CD4-positive, alpha-beta T cell treated with Interleukin-4 for 4 hours (primary cell): ENCODE data around the gene SLK.

Experiments used
- DNase-seq: peaks from one replicate; pipeline ENCODE4 v3.0.0-alpha.2; 2020

SLK gene

GRCh38 chr10:103991393-103992128 is 24.6 kb downstream of the SLK start:
- DNase-seq: no peak

- DNase-seq: no peak
These were observed 28.2 kb downstream of the SLK start for GRCh38 chr10:103995134-103995533.

- DNase-seq: no peak
These were observed 31.9 kb downstream of the SLK start for GRCh38 chr10:103998805-103999204.

GRCh38 chr10:104002911-104003310 is 36.0 kb downstream of the SLK start:
- DNase-seq: no peak

- no peak for DNase-seq
These were observed 38.4 kb downstream of the SLK start for GRCh38 chr10:104005172-104005863.

GRCh38 chr10:104011904-104012303 is 45.0 kb downstream of the SLK start:
- DNase-seq: no peak

GRCh38 chr10:104013489-104013888 is 46.5 kb downstream of the SLK start:
- no peak for DNase-seq

GRCh38 chr10:104014176-104014575 is 47.2 kb downstream of the SLK start:
- DNase-seq: no peak

GRCh38 chr10:104016661-104017060 is 49.7 kb downstream of the SLK start:
- DNase-seq: no peak

GRCh38 chr10:104018471-104018870 is 51.5 kb downstream of the SLK start:
- no peak for DNase-seq

GRCh38 chr10:104020020-104020419 is 53.1 kb downstream of the SLK start:
- DNase-seq: no peak

- no peak for DNase-seq
These were observed 54.3 kb downstream of the SLK start for GRCh38 chr10:104021246-104021645.

- DNase-seq: no peak
These were observed 55.1 kb downstream of the SLK start for GRCh38 chr10:104022026-104022425.

GRCh38 chr10:104025524-104025923 is 58.6 kb downstream of the SLK start:
- no peak for DNase-seq

- no peak for DNase-seq
These were observed 59.8 kb downstream of the SLK start for GRCh38 chr10:104026762-104027161.

GRCh38 chr10:104028146-104028545 is 61.2 kb downstream of the SLK start:
- DNase-seq: peak; percentile 3

GRCh38 chr10:104028823-104029520 is 62.0 kb downstream of the SLK start:
- DNase-seq: no peak

GRCh38 chr10:104029521-104029860 is 62.6 kb downstream of the SLK start:
- DNase-seq: no peak

- no peak for DNase-seq
These were observed 64.7 kb downstream of the SLK start for GRCh38 chr10:104031631-104032030.

- no peak for DNase-seq
These were observed 65.3 kb downstream of the SLK start for GRCh38 chr10:104032144-104032775.

- DNase-seq: no peak
These were observed 66.5 kb downstream of the SLK start for GRCh38 chr10:104033401-104033930.

GRCh38 chr10:104033966-104034365 is 67.0 kb downstream of the SLK start:
- DNase-seq: no peak
